Measurements from ENCODE around the gene WNT6. TPM values are rescaled to one million over a fixed set of nuclear protein-coding genes. Genes with fewer than 3 reads are reported as not detected.

WNT6 gene
- total RNA-seq, 2 experiments from 2014 or later: not detected

DNA sequence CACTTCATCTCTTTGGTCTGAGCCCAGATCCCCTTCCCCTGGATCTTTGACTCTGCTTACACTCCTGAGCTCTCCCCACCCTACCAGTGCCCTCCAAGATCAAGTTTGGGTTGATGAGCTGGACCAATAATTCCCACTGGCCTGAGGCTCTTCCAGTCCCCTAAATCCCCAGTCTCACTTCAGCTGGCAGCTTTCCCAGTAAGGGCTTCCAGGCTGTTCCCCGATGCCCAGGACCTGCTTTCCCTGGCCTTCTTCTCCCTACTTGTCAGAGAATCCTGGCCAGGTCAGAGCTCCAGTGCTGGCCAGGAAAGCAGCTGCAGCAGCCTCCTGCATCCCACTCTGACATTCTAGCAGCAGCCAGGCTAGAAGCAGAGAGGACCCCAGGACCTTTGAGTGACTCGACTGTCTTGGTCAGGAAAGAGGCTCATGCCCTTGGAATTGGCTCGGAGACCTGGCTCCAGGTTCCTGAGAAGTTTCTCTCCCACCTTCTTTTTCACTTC is 3.5 kb downstream of the WNT6 start:
- intact Hi-C loops (cut with micrococcal nuclease): no loop called here

DNA sequence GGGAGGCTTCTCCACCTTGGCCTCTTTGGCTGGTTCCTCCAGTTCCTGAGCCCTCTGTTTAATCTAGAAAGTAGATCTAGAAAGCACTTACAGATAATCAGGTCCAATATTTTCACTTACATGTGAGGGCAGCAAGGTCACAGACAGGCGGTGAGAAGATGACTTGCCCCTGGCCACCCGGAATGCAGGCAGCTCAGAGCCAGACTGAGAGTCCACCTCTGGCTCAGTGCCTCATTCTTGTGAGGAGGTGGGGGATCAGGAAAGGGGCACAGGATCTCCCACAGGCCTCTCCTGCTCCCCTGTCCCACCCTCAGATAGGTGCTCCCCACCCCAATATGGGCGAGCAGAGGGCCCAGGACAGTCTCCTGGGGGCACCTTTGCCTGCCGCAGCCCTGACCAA is 5.8 kb downstream of the WNT6 start:
- no peak for DNase-seq
- Mint-ChIP-seq H3K27me3 (ENCODE audit: low read depth) (peaks cover 42% of the 10 kb centered on the region), H3K27ac (no peak overlapping the region), H3K4me1 (ENCODE audit: low read depth) (peaks cover 5% of the 10 kb centered on the region), H3K4me3 (no peak overlapping the region), H3K9me3 (no peaks in the 10 kb centered on the region), H3K36me3 (ENCODE audit: low read depth) (no peaks in the 10 kb centered on the region)
- intact Hi-C loops (cut with micrococcal nuclease): no loop called here
- CTCF ChIA-PET: interaction anchor here (2.4 kb wide), 1 partner anchor 11 kb away, joined by 11 read pairs; no protein-coding TSS in a partner anchor

More for the DNA sequence above, 3.5 kb downstream of the WNT6 start:
- DNase-seq: no peak
- H3K9me3 Mint-ChIP-seq: no peaks in the 10 kb centered on the region
- no peaks in the 10 kb centered on the region for H3K36me3 Mint-ChIP-seq (ENCODE audit: low read depth)
- H3K27me3 Mint-ChIP-seq (ENCODE audit: low read depth): peaks cover 53% of the 10 kb centered on the region
- no peak overlapping the region for H3K4me3 Mint-ChIP-seq
- peaks cover 13% of the 10 kb centered on the region for H3K4me1 Mint-ChIP-seq (ENCODE audit: low read depth)
- no peak overlapping the region for H3K27ac Mint-ChIP-seq
- CTCF ChIA-PET: interaction anchor here (0.5 to 4.6 kb wide), 5 partner anchors 13 to 314 kb away, joined by 3 to 24 read pairs (median 5); no protein-coding TSS in a partner anchor

DNA sequence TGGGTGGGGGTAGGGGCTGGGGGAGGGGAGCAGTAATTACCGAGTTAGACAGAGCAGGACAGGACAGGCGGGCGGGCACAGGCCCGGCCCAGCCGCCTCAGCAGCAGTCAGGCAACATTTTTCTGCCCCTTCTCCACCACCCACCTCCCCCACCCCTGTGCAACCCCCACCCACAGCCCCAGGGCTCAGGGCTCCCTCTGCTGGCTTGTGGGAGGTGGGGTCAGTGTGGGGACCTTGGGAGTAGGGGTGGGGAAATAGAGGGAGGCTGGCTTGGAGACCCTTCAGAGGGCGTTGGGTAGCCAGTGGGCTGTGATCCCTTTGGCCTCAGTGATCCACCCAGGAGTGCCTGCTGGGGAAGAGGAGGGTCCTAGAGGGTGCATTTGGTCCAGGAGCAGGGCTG is 6.4 kb downstream of the WNT6 start:
- peaks cover 41% of the 10 kb centered on the region for H3K27me3 Mint-ChIP-seq (ENCODE audit: low read depth)
- H3K4me1 Mint-ChIP-seq (ENCODE audit: low read depth): peaks cover 2% of the 10 kb centered on the region
- no peak for DNase-seq
- H3K9me3 Mint-ChIP-seq: no peaks in the 10 kb centered on the region
- intact Hi-C loops (cut with micrococcal nuclease): no loop called here
- H3K36me3 Mint-ChIP-seq (ENCODE audit: low read depth): no peaks in the 10 kb centered on the region
- no peak overlapping the region for H3K4me3 Mint-ChIP-seq
- no peak overlapping the region for H3K27ac Mint-ChIP-seq
- CTCF ChIA-PET: interaction anchor here (2.4 kb wide), 1 partner anchor 11 kb away, joined by 11 read pairs; no protein-coding TSS in a partner anchor

DNA sequence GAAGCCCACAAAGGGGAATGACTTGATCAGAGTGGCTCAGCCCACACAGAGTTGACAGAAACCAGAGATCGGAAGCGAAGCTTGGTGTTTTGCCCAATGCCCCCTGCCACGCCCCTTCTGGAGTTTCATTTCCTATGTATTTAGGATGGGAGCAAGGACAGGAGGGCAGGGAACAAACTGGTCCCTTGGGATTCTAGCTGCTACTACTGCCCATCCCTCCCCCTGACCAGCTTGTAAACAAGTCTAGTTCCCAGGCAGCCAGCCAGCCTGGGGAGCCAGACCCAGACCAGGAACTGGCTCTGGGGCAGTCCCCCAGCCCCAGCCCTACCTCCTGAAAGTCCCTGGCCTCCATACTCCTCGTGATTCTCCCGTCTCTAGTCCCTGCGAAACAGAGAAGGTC is 8.3 kb downstream of the WNT6 start:
- intact Hi-C loops (cut with micrococcal nuclease): no loop called here

DNA sequence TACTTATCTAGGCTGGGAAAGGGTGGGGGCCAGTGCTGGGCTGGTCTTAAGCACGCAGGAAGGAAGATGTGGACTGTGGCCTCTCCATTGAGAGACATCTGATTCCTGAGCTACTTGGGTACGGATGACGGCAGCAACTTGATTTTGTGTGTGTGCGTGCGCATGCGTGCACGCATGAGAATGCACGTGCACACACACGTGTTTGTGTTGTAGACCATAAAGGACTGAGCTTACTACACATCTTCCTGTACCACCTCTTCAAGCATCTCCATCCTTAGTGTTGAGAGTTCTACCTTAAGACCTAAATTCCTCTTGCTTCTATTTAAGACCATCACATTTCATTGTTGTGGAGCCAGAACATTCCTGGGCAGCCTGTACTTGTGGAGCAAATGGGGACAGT is 9.5 kb downstream of the WNT6 start:
- CTCF ChIA-PET: interaction anchor here (1.1 to 3.7 kb wide), 4 partner anchors 9 to 111 kb away, joined by 3 to 30 read pairs (median 6); partner anchors contain the start of gene WNT6
- no peak overlapping the region for H3K4me3 Mint-ChIP-seq
- DNase-seq: no peak
- H3K4me1 Mint-ChIP-seq (ENCODE audit: low read depth): peaks cover 16% of the 10 kb centered on the region
- H3K36me3 Mint-ChIP-seq (ENCODE audit: low read depth): no peaks in the 10 kb centered on the region
- intact Hi-C loops (cut with micrococcal nuclease): no loop called here
- H3K27ac Mint-ChIP-seq: no peak overlapping the region
- H3K27me3 Mint-ChIP-seq (ENCODE audit: low read depth): peaks cover 38% of the 10 kb centered on the region
- H3K9me3 Mint-ChIP-seq: no peaks in the 10 kb centered on the region

More for the DNA sequence above, 8.3 kb downstream of the WNT6 start:
- Mint-ChIP-seq H3K27ac (no peak overlapping the region), H3K9me3 (no peaks in the 10 kb centered on the region), H3K4me1 (ENCODE audit: low read depth) (peaks cover 12% of the 10 kb centered on the region), H3K36me3 (ENCODE audit: low read depth) (no peaks in the 10 kb centered on the region), H3K4me3 (no peak overlapping the region), H3K27me3 (ENCODE audit: low read depth) (peaks cover 43% of the 10 kb centered on the region)
- CTCF ChIA-PET: interaction anchor here (1.4 to 3.7 kb wide), 2 partner anchors 9 to 30 kb away, joined by 5 to 30 read pairs; no protein-coding TSS in a partner anchor
- no peak for DNase-seq

DNA sequence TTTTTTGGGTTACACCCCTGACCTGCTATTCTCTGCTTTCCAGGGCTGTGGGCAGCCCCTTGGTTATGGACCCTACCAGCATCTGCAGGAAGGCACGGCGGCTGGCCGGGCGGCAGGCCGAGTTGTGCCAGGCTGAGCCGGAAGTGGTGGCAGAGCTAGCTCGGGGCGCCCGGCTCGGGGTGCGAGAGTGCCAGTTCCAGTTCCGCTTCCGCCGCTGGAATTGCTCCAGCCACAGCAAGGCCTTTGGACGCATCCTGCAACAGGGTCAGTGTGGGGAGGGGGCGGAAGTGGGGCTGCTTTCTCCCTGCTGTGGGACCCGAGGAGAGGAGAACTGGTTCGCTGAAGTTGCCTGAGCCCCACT is 11.4 kb downstream of the WNT6 start:
- no peaks in the 10 kb centered on the region for H3K36me3 Mint-ChIP-seq (ENCODE audit: low read depth)
- intact Hi-C loops (cut with micrococcal nuclease): no loop called here
- H3K27me3 Mint-ChIP-seq (ENCODE audit: low read depth): peaks cover 45% of the 10 kb centered on the region
- no peak overlapping the region for H3K27ac Mint-ChIP-seq
- CTCF ChIA-PET: interaction anchor here (1.8 to 3.7 kb wide), 2 partner anchors 18 to 27 kb away, joined by 8 to 30 read pairs; no protein-coding TSS in a partner anchor
- H3K4me1 Mint-ChIP-seq (ENCODE audit: low read depth): peaks cover 16% of the 10 kb centered on the region
- peak overlapping the region; percentile 39 for H3K4me3 Mint-ChIP-seq
- no peak for DNase-seq
- no peaks in the 10 kb centered on the region for H3K9me3 Mint-ChIP-seq

GRCh38 chr2:218871345-218872302 is 12.0 kb downstream of the WNT6 start:
- Mint-ChIP-seq H3K27me3 (ENCODE audit: low read depth) (peaks cover 47% of the 10 kb centered on the region), H3K27ac (no peak overlapping the region), H3K9me3 (no peaks in the 10 kb centered on the region), H3K4me1 (ENCODE audit: low read depth) (peaks cover 16% of the 10 kb centered on the region), H3K36me3 (ENCODE audit: low read depth) (no peaks in the 10 kb centered on the region), H3K4me3 (peak overlapping the region; percentile 64)
- DNase-seq: peak; percentile 41
- CTCF ChIA-PET: interaction anchor here (0.6 to 19.0 kb wide), 7 partner anchors 7 to 73 kb away, joined by 3 to 947 read pairs (median 5); no protein-coding TSS in a partner anchor
- intact Hi-C loops (cut with micrococcal nuclease): no loop called here

GRCh38 chr2:218872645-218873358 is 13.2 kb downstream of the WNT6 start:
- Mint-ChIP-seq H3K27me3 (ENCODE audit: low read depth) (peaks cover 47% of the 10 kb centered on the region), H3K27ac (no peak overlapping the region), H3K36me3 (ENCODE audit: low read depth) (no peaks in the 10 kb centered on the region), H3K4me1 (ENCODE audit: low read depth) (peaks cover 21% of the 10 kb centered on the region), H3K9me3 (no peaks in the 10 kb centered on the region), H3K4me3 (no peak overlapping the region)
- CTCF ChIA-PET: interaction anchor here (0.6 to 19.0 kb wide), 5 partner anchors 9 to 200 kb away, joined by 3 to 947 read pairs (median 3); no protein-coding TSS in a partner anchor
- intact Hi-C loops (cut with micrococcal nuclease): no loop called here
- DNase-seq: no peak

DNA sequence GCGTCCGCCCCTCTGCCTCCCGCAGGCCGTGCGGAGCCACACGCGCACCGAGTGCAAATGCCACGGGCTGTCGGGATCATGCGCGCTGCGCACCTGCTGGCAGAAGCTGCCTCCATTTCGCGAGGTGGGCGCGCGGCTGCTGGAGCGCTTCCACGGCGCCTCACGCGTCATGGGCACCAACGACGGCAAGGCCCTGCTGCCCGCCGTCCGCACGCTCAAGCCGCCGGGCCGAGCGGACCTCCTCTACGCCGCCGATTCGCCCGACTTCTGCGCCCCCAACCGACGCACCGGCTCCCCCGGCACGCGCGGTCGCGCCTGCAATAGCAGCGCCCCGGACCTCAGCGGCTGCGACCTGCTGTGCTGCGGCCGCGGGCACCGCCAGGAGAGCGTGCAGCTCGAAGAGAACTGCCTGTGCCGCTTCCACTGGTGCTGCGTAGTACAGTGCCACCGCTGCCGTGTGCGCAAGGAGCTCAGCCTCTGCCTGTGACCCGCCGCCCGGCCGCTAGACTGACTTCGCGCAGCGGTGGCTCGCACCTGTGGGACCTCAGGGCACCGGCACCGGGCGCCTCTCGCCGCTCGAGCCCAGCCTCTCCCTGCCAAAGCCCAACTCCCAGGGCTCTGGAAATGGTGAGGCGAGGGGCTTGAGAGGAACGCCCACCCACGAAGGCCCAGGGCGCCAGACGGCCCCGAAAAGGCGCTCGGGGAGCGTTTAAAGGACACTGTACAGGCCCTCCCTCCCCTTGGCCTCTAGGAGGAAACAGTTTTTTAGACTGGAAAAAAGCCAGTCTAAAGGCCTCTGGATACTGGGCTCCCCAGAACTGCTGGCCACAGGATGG is 14.0 kb downstream of the WNT6 start:
- Mint-ChIP-seq H3K36me3 (ENCODE audit: low read depth) (no peaks in the 10 kb centered on the region), H3K27me3 (ENCODE audit: low read depth) (peaks cover 47% of the 10 kb centered on the region), H3K4me3 (no peak overlapping the region), H3K9me3 (no peaks in the 10 kb centered on the region), H3K27ac (no peak overlapping the region), H3K4me1 (ENCODE audit: low read depth) (peaks cover 21% of the 10 kb centered on the region)
- CTCF ChIA-PET: interaction anchor here (0.6 to 19.0 kb wide), 5 partner anchors 9 to 200 kb away, joined by 3 to 947 read pairs (median 5); no protein-coding TSS in a partner anchor
- DNase-seq: no peak
- intact Hi-C loops (cut with micrococcal nuclease): no loop called here

DNA sequence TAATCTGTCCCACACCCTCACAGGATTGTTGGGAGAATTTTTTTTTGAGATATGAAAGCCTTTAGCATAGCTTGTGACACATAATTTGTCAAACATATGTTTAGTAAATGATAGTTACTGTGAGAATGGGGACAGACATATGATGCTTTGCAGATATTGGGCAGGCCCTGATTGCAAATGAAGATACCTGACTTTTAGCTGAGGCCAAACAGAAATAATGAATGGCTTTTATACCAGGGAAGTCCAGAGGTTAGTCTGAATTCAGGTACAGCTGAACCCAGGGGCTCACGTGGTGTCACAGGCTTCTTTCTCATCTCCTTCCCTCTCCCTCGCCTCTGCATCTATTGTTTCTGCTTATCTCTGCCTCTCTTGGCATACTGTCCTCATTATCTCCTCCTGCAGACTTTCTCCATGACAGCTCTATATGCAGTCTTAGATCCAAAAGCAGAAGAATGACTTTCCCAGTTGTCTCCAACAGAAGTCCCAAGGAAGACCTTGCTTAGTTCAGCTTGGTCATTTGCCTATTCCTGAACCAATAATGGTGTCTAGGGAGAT is 16.2 kb downstream of the WNT6 start:
- H3K36me3 Mint-ChIP-seq (ENCODE audit: low read depth): no peaks in the 10 kb centered on the region
- CTCF ChIA-PET: interaction anchor here (0.8 to 19.0 kb wide), 20 partner anchors 11 to 279 kb away, joined by 3 to 947 read pairs (median 6); partner anchors contain the start of genes TTLL4 and WNT6
- no peak overlapping the region for H3K27ac Mint-ChIP-seq
- H3K27me3 Mint-ChIP-seq (ENCODE audit: low read depth): peaks cover 38% of the 10 kb centered on the region
- intact Hi-C loops (cut with micrococcal nuclease): loop anchor here (1.0 to 2.0 kb wide), 3 partner anchors 22 to 105 kb away; no protein-coding TSS in a partner anchor
- H3K4me1 Mint-ChIP-seq (ENCODE audit: low read depth): peaks cover 34% of the 10 kb centered on the region
- no peaks in the 10 kb centered on the region for H3K9me3 Mint-ChIP-seq
- H3K4me3 Mint-ChIP-seq: no peak overlapping the region
- no peak for DNase-seq
